AG04450 (cell line): ENCODE results near the gene GNAS. TPM values are rescaled to one million over a fixed set of nuclear protein-coding genes. Genes with fewer than 3 reads are reported as not detected.

Source experiments
- CTCF ChIA-PET: fragments of 300-600, 350-600 bp; formaldehyde crosslinking; extraction: SDS; loops from one replicate; lab custom pipeline; 2022; ENCODE audit warnings: antibody characterized with exemption, inconsistent platforms; lab: Charles Lee
- POLR2A ChIA-PET: fragments of 350-600 bp; formaldehyde crosslinking; extraction: SDS; loops from one replicate; lab custom pipeline; 2021; ENCODE audit warnings: antibody characterized with exemption, inconsistent platforms; lab: Yijun Ruan, JAX
- DNase-seq: peaks from one replicate; pipeline ENCODE4 v3.0.0-alpha.2; 2011; ENCODE audit warnings: low read depth, low spot score
- H3K27ac ChIP-seq: one replicate; pipeline ENCODE4 v1.5.1; 2012; ENCODE audit warnings: low read depth, low read length, control low read depth
- H3K27me3 ChIP-seq: one replicate; pipeline ENCODE4 v1.6.0; 2012; ENCODE audit warnings: low read length; ENCODE audit not compliant: control insufficient read depth, insufficient read depth
- H3K4me3 ChIP-seq: 2 replicates; pipeline ENCODE4 v1.5.1; 2011; ENCODE audit warnings: mild to moderate bottlenecking, low read depth, low read length, control low read depth
- H3K9me3 ChIP-seq: 2 replicates; pipeline ENCODE4 v1.5.1; 2012; ENCODE audit warnings: low read length; ENCODE audit not compliant: control insufficient read depth, insufficient read depth
- polyA plus RNA-seq: library from polyadenylated mRNA; depleted of rRNA; stranded (reverse); fragments of >200 nt; gene quantifications from 2 replicates; pipeline ENCODE4 v1.2.3, GENCODE V29; 2011
- TF ChIP-seq, protein P1 (sequence below): IDR thresholded peaks from 2 replicates; pipeline ENCODE4 v1.5.1; 2011; ENCODE audit warnings: low read depth, low read length, control low read depth, inconsistent platforms

GNAS gene
- polyA plus RNA-seq, 1 experiment = 765 TPM

DNA sequence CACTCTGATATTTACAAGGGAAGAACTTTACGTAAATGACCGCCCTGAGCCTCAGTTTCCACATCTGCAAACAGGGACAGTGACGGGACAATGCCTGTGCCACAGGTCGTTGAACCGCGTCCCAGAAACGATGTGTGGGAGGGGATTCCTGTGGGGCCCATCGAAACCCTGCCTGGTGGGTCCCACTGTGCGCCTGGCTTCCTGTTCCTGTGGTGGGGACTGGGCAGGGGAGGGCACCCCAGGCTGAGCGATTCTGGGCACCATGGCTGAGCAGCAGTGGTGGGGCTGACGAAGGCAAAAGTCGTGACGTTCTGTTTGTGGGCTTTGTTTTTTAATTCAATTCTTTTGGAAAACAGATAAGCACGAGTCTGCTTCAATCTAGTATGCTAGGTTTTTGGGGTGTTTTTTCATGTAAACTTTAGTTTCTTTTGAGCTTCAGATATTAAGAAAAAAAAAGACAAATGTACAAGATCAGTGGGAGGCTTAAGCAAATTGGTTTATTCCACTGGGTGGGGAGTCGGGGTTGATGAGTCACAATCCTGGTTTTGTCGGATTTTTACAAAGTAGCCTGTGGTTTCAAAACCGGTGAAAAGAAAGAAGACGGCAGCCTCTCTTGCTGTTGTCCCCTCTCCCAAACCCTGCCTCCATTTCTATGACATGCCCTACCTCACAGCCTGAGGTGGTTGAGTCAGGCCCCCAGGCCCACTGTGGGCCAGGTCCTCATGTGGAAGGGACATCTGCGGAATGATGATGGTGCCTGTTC lies 42.2 kb upstream of the GNAS start:
- no peak for DNase-seq
- ChIA-PET POLR2A (no interaction called here), CTCF (no interaction called here)
- TF ChIP-seq, protein P1, sequence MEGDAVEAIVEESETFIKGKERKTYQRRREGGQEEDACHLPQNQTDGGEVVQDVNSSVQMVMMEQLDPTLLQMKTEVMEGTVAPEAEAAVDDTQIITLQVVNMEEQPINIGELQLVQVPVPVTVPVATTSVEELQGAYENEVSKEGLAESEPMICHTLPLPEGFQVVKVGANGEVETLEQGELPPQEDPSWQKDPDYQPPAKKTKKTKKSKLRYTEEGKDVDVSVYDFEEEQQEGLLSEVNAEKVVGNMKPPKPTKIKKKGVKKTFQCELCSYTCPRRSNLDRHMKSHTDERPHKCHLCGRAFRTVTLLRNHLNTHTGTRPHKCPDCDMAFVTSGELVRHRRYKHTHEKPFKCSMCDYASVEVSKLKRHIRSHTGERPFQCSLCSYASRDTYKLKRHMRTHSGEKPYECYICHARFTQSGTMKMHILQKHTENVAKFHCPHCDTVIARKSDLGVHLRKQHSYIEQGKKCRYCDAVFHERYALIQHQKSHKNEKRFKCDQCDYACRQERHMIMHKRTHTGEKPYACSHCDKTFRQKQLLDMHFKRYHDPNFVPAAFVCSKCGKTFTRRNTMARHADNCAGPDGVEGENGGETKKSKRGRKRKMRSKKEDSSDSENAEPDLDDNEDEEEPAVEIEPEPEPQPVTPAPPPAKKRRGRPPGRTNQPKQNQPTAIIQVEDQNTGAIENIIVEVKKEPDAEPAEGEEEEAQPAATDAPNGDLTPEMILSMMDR = no peak
- H3K27me3 ChIP-seq = peaks cover 13% of the 10 kb centered on the region
- H3K27ac ChIP-seq = no peak overlapping the region
- no peaks in the 10 kb centered on the region; the same call in 1 of the 2 replicates for H3K9me3 ChIP-seq
- H3K4me3 ChIP-seq = no peak overlapping the region

DNA sequence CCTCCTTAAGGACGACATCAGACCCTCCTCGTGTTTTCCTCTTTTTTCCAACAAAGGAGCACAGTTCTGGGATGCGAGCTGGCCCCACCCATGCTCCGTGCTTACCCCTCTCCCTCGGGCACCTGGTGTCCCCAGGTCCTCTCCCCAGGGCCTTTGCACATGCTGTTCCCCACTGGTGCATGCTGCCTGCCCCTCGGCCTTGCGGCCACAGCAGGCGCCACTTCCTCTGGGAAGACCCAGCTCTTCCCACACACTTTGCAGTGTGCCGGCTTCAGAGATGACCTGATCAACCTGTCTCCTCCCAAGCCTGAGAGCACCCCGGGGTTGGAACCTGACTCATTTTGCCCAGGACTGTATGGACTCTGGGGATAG lies 41.7 kb upstream of the GNAS start:
- no peak for DNase-seq
- ChIA-PET POLR2A (no interaction called here), CTCF (no interaction called here)
- H3K27ac ChIP-seq = no peak overlapping the region
- peaks cover 9% of the 10 kb centered on the region for H3K27me3 ChIP-seq
- H3K9me3 ChIP-seq = no peaks in the 10 kb centered on the region; the same call in 1 of the 2 replicates
- no peak overlapping the region for H3K4me3 ChIP-seq
- TF ChIP-seq, protein P1 = no peak

DNA sequence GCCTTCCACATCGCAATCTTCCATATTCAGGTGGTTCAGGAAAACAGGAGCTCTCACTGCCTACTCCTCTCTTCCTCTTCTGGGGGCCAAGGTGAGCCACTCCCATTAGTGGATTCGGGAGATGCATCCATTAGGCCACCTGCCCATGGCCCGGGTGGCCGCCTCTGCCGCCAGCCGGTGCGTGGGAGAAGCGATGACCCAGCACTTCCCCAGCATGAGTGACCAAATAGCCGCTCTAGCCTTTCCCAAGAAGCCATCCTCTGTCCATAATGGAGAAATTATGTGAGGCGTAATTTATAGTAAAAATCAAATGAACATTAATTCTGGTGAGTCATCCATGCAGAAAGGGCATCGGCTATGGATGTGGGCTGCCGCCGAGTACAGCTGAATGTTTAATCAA lies 41.2 kb upstream of the GNAS start:
- CTCF ChIA-PET = no interaction called here

DNA sequence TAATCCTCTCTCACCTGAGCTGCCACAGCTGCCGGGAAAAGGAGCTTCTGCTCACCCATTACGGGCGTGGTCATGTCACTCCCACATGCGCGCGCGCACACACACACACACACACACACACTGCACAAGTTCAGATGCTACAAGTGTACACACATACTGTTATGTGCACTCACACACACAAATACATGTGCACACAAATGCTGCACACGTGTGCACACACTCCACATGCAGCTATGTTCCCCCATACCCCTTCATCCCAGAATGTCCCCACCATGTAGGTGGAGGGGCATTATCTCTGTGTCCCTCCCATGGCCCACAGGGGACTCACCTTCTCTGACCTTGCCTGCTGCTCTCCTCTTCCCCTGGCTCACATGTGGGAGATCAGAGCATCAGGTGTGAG lies 39.1 kb upstream of the GNAS start:
- H3K4me3 ChIP-seq = no peak overlapping the region
- peaks cover 3% of the 10 kb centered on the region for H3K27me3 ChIP-seq
- DNase-seq = no peak
- TF ChIP-seq, protein P1 = no peak
- ChIA-PET POLR2A (interaction anchor here (0.6 kb wide), 1 partner anchor 16 kb away, joined by 3 read pairs; no protein-coding TSS in a partner anchor), CTCF (no interaction called here)
- H3K9me3 ChIP-seq = no peaks in the 10 kb centered on the region; the same call in 1 of the 2 replicates
- no peak overlapping the region for H3K27ac ChIP-seq

More for the DNA sequence above, 41.2 kb upstream of the GNAS start:
- Histone ChIP-seq H3K27me3 (peaks cover 9% of the 10 kb centered on the region), H3K9me3 (no peaks in the 10 kb centered on the region; the same call in 1 of the 2 replicates), H3K27ac (no peak overlapping the region), H3K4me3 (no peak overlapping the region)
- TF ChIP-seq, protein P1 = no peak
- POLR2A ChIA-PET = no interaction called here
- DNase-seq = no peak

DNA sequence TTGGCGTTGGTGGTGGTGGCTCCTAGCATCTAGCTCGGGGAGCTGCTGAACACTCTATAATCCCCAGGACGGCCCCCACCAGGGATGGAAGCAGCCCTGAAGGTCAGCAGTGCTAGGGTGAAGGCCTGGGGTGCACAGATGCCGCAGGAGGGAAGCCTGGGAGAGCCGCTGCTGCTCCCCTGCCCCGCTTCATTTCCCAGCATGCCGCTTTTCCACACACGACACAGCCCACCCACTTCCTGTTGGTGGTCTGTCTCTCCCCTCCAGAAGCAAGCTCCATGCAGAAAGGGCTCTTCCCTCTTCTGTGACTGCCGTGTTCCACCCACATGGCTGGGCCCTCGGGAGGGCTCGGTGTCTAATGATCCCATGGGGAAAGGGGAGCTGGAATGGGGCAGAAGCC lies 37.1 kb upstream of the GNAS start:
- no peak for DNase-seq
- POLR2A ChIA-PET = no interaction called here
- Histone ChIP-seq H3K27ac (no peak overlapping the region), H3K9me3 (no peaks in the 10 kb centered on the region; the same call in 1 of the 2 replicates), H3K4me3 (no peak overlapping the region), H3K27me3 (peaks cover 5% of the 10 kb centered on the region)
- TF ChIP-seq, protein P1 = no peak
- CTCF ChIA-PET = no interaction called here
